AG04450 (cell line): ENCODE data around the gene ZNF584. TPM values are rescaled to one million over a fixed set of nuclear protein-coding genes. Genes with fewer than 3 reads are reported as not detected.

Source experiments
- CTCF ChIA-PET: fragments of 300-600, 350-600 bp; formaldehyde crosslinking; extraction: SDS; loops from one replicate; lab custom pipeline; 2022; ENCODE audit warnings: antibody characterized with exemption, inconsistent platforms; lab: Charles Lee
- POLR2A ChIA-PET: fragments of 350-600 bp; formaldehyde crosslinking; extraction: SDS; loops from one replicate; lab custom pipeline; 2021; ENCODE audit warnings: antibody characterized with exemption, inconsistent platforms; lab: Yijun Ruan, JAX
- DNase-seq: peaks from one replicate; pipeline ENCODE4 v3.0.0-alpha.2; 2011; ENCODE audit warnings: low read depth, low spot score
- H3K27ac ChIP-seq: one replicate; pipeline ENCODE4 v1.5.1; 2012; ENCODE audit warnings: low read depth, low read length, control low read depth
- H3K27me3 ChIP-seq: one replicate; pipeline ENCODE4 v1.6.0; 2012; ENCODE audit warnings: low read length; ENCODE audit not compliant: control insufficient read depth, insufficient read depth
- H3K4me3 ChIP-seq: 2 replicates; pipeline ENCODE4 v1.5.1; 2011; ENCODE audit warnings: mild to moderate bottlenecking, low read depth, low read length, control low read depth
- H3K9me3 ChIP-seq: 2 replicates; pipeline ENCODE4 v1.5.1; 2012; ENCODE audit warnings: low read length; ENCODE audit not compliant: control insufficient read depth, insufficient read depth
- CTCF ChIP-seq: IDR thresholded peaks from 2 replicates; pipeline ENCODE4 v1.5.1; 2011; ENCODE audit warnings: low read depth, low read length, control low read depth, inconsistent platforms
- polyA plus RNA-seq: library from polyadenylated mRNA; depleted of rRNA; stranded (reverse); fragments of >200 nt; gene quantifications from 2 replicates; pipeline ENCODE4 v1.2.3, GENCODE V29; 2011

Gene ZNF584
- polyA plus RNA-seq, 1 experiment = 11.9 TPM

- ChIA-PET POLR2A (no interaction called here), CTCF (no interaction called here)
- no peak for TF ChIP-seq CTCF
- H3K4me3 ChIP-seq = no peak overlapping the region
- DNase-seq = no peak
- H3K27ac ChIP-seq = no peak overlapping the region
- peaks cover 9% of the 10 kb centered on the region; the same call in 1 of the 2 replicates for H3K9me3 ChIP-seq
- H3K27me3 ChIP-seq = no peaks in the 10 kb centered on the region
Observed at GRCh38 chr19:58453743-58454142, 45.3 kb downstream of the ZNF584 start.

- ChIA-PET CTCF (no interaction called here), POLR2A (no interaction called here)
- no peak for TF ChIP-seq CTCF
- no peaks in the 10 kb centered on the region for H3K27me3 ChIP-seq
- DNase-seq = no peak
- no peaks in the 10 kb centered on the region for H3K9me3 ChIP-seq
- no peak overlapping the region for H3K4me3 ChIP-seq
- no peak overlapping the region for H3K27ac ChIP-seq
Observed at GRCh38 chr19:58455306-58455705, 46.9 kb downstream of the ZNF584 start.

DNA sequence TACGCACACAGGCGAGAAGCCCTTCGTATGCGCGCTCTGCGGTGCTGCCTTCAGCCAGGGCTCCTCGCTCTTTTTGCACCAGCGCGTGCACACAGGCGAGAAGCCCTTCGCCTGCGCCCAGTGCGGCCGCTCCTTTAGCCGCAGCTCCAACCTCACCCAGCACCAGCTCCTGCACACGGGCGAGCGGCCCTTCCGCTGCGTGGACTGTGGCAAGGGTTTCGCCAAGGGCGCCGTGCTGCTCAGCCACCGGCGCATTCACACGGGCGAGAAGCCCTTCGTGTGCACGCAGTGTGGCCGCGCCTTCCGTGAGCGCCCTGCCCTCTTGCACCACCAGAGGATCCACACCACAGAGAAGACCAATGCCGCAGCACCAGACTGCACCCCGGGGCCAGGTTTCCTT lies 47.7 kb downstream of the ZNF584 start:
- DNase-seq = no peak
- Histone ChIP-seq H3K27me3 (no peaks in the 10 kb centered on the region), H3K27ac (no peak overlapping the region), H3K4me3 (no peak overlapping the region), H3K9me3 (no peaks in the 10 kb centered on the region)
- no peak for TF ChIP-seq CTCF
- POLR2A ChIA-PET = no interaction called here
- CTCF ChIA-PET = no interaction called here

GRCh38 chr19:58460039-58460438 lies 51.6 kb downstream of the ZNF584 start:
- Histone ChIP-seq H3K27ac (no peak overlapping the region), H3K9me3 (no peaks in the 10 kb centered on the region), H3K4me3 (no peak overlapping the region), H3K27me3 (no peaks in the 10 kb centered on the region)
- DNase-seq = no peak
- CTCF ChIA-PET = interaction anchor here (1.2 kb wide), 1 partner anchor 9 kb away, joined by 3 read pairs; the partner anchor contains the start of gene ZNF324B
- TF ChIP-seq CTCF = no peak
- POLR2A ChIA-PET = interaction anchor here (0.7 kb wide), 1 partner anchor 9 kb away, joined by 3 read pairs; no protein-coding TSS in a partner anchor

GRCh38 chr19:58466089-58466759 lies 57.8 kb downstream of the ZNF584 start:
- H3K27me3 ChIP-seq = no peaks in the 10 kb centered on the region
- H3K9me3 ChIP-seq = no peaks in the 10 kb centered on the region
- no peak overlapping the region for H3K27ac ChIP-seq
- DNase-seq = no peak
- no peak for TF ChIP-seq CTCF
- ChIA-PET POLR2A (interaction anchor here (0.7 to 1.5 kb wide), 3 partner anchors 9 to 103 kb away, joined by 3 to 5 read pairs (median 5); partner anchors contain the start of gene ZNF446), CTCF (no interaction called here)
- peak overlapping the region; percentile 79 for H3K4me3 ChIP-seq
